Myocyte (in vitro differentiated cells): ENCODE measurements around the gene CYYR1. TPM values are rescaled to one million over a fixed set of nuclear protein-coding genes. Genes with fewer than 3 reads are reported as not detected.

ENCODE experiments used
- DNase-seq: peaks from one replicate; pipeline ENCODE4 v3.0.0-alpha.2; 2012; ENCODE audit warnings: low read depth
- total RNA-seq: library from RNA; depleted of rRNA; stranded (reverse); fragments of >200 nt; gene quantifications from 2 replicates; pipeline ENCODE4 v1.2.3, GENCODE V29; 2014

CYYR1 gene
- total RNA-seq, 1 donor from 2014 or later, result 2.4 TPM

- peak; percentile 57 for DNase-seq
Measured at GRCh38 chr21:26438976-26439375, 134.1 kb downstream of the CYYR1 start.

DNA sequence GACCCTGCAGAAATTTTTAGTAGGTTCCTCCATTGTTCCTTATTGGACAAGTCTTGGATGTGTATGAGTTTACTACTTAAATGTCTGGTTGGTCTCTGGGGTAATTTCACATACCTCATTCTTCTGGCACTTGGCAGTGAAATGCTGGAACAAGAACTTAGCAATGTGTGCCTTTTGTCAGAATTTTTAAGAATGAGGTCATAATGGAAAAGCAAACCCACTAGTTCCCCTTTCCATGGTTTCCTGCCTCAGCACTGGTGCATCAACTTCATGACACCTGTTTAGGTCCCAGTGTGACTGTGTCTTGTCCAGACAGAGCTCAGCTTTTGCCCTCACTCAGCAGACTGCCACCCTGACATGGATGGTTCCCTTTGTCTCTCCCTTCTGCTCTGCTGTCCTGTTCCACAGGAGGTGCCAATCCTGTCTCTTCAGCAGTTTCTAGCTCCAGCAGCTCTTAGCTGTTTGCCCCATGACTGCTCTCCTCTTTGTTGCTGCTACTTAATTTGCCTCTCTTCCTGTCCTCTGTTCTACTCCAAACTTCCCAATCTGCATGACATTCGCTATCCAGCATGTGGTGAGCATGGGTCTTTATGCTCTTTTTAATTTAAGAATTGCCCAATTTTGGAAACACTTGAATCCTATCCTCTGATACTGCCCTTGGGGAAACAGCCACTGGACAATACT, 135.6 kb downstream of the CYYR1 start:
- peak; percentile 39 for DNase-seq

GRCh38 chr21:26433386-26433785, 139.7 kb downstream of the CYYR1 start:
- peak; percentile 46 for DNase-seq

- no peak for DNase-seq
Measured at GRCh38 chr21:26432410-26432809, 140.7 kb downstream of the CYYR1 start.

DNA sequence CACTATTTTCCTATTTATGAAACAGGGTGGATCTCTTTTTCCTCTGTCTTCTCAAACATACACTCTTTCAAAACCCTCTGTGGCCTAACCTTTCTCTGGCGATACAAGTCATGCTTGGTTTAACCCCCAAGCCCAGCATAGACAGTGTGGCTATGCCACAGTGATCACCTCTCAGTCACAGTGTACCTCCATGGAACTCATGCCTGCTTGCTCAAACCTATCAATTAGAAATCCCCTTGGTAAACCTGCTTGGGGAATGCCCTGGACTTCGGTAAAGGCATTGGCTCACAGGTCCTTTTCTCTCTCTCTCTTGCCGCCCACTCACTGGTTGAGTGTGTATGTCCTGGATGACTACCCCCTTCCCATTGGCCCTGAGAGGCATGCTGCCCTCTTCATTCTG, 147.5 kb downstream of the CYYR1 start:
- DNase-seq, result no peak

DNA sequence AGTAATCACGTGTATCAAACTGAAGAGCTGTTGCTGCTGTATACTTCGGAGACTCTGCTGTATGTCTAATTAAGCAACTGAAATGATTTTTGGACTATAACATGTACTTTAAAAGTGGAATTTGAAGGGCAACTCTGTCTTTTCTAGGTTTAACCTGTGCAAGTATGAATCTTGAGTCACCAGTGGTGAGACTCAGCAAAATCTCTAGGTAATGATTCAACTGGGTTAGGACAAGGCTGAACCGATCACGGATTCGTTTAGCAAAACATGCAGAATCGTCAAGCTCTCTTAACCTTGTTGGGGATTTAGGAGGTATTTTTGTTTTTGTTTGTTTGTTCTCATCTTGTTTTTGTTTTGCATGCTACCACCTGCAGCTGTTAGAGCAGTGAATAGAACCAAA, 149.6 kb downstream of the CYYR1 start:
- DNase-seq, result no peak

DNA sequence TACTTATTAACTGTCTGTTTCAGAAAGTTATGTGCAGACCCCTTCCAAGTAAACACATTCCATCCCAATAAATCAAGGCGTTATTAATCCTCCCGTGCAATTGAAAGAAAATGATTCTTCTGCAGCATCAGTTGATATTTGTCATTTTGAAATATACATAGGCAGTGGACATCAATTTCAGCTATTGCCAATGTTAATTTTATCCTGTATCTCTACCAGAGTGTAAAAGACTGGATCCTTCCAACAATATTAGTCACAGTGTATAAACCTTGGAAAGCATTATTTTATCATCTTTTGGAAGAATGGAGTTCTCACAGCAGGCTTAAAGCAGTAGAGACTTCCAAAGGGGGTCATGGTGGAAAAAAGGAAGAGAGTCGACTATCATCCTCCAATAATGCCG, 150.4 kb downstream of the CYYR1 start:
- DNase-seq, result no peak

DNA sequence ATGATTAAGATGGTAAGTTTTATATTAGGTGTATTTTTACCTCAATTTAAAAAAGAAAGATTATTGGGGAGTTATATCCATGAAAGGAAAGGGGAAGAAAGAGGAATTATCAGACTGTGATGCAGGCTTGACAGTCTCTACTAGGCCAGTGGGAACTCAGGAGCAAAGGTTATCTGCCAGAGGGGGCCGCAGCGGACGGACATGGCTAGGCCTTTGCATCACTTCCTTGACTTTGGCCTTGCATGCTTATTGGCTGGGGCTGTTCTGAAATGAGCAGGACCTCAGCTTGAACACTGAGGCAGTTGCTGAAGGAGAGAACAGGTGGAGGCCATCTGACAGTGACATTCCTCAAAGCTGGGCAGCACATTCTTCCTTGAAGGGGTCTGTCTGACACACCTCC, 150.9 kb downstream of the CYYR1 start:
- DNase-seq, result peak; percentile 28

DNA sequence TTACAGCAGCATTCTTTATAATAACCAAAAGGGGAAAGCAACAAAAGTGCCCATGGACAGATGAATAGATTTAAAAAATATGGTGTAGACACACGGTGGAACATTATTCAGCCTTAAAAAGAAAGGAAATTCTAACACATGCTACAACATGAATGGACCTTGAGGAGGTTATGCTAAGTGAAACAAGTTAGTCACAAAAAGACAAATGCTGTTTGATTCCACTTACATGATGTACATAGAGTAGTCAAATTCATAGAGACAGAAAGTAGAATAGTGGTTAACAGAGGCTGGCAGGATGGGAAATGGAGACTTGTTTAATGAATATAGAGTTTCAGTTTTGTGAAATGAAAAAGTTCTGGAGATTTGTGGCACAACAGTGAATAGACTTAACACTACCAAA, 151.4 kb downstream of the CYYR1 start:
- DNase-seq, result no peak
